AG20443 (cell line): ENCODE measurements around the gene AP2B1.
"Not testable (repeated sequence)": the region's sequence is repeated elsewhere in the genome, so short reads cannot be mapped to it uniquely, and the experiment has no call there.

Experiments used
- DNase-seq: peaks from one replicate; pipeline ENCODE4 v3.0.0; 2012; ENCODE audit warnings: low spot score, mixed read lengths

Gene AP2B1

DNA sequence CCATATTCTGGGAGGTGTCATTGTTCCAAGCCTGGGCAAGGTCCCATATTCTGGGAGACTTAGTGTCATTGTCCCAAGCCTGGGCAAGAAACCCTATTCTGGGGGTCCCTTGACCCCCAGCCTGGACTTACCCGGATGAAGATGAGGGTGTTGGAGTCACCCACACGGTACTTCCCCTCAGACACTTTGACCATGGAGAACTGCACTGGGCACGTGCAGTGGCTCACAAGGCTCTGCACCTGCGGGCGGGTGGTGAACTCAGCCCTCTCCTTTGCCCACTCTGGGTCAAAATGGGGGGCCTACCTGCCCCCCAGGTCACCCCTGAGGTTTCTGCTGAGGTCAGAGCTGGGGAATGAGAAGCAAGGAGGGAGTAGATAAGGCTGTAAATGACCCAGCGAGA lies 161.9 kb downstream of the AP2B1 start:
- no peak for DNase-seq

DNA sequence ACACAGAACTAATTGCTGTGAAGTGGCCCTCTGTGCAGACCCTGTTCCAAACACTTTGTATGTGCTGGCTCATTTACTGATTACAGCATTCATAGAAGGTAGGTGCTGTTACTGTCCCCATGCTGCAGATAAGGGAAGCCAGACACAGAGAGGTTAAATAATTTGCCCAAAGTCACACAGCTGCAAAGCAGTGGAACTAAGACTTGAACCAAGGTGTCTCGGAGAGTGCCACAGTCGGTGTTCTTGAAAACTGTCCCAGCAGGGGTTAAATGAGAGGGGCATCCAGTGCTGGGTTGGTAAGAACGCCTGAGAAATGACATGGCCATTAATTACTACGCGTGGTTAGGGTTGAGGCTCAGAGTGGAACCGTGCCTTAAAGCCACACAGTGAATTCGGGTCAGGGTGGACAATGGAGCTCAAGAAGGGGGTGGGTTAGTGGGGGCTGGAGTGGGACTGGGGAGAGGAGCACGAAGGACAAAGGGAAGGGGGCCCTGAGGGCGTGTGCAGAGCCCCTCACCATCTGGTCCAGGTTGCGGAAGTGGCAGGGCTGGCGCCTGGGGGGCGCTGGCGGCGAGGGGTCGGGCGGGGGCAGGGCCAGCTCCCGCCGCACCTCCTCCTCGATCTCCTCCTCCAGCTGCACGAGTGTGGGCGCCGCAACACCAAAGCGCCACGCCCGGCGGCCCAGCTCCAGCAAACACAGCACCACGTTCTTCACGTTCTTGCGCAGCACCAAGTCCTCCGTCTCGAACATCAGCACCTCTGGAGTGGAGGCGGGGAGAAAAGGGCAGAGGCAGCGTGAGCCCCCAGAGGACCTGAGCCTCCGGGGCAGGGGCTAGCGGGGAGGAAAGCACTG lies 162.7 kb downstream of the AP2B1 start:
- peak; percentile 69 for DNase-seq

DNA sequence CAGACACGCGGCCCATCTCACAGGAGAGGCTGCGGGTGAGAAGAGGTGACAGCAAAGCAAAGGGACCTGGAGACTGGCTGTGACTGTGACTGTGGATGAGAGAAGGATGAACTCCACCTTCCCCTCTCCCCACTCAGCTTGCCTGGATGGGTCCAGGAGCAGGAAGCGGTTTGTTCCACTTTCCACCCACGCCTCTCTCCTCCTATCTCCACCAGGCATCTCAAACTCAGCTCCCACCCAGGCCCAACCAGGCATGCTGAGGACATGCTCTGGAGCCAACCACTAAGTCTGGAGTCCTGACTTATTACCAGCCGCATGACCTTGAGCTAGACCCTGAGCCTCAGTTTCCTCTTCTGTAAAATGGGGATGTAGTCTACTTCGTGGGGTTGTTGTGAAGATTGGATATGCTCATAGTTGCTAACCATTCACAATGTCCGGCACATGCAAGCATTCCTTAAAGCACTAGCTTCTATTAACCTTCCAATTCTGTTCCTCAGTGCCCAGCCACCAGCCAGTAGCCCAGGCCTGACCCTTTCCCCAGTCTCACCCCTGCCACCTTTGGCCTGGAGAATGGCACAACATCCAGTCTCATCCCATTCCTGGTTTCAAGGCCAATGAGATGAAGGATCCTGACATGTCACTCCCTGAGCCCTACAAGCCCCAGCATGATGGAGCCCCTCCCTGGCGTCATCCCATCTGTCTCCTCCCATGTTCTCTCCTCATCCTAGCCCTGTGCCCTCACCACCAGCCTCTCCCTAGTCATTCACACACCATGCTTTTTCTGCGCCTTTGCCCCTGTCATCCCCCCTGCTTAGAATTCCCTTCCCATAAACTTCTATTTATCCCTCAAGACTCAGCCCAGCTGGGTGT lies 163.6 kb downstream of the AP2B1 start:
- DNase-seq = no peak

DNA sequence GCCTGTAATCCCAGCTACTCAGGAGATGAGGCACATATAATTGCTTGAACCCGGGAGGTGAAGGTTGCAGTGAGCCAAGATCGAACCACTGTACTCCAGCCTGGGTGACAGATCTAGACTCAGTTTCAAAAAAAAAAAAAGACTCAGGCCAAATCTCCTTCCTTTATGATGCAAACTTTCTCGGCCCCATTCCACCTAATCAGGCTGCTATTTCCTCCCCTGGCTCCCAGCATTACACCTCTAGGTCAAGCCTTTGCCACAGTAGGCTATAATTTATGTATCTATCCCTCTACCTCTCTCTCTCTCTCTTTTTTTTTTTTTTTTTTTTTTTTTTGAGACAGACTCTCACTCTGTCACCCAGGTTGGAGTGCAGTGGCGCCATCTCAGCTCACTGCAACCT lies 164.4 kb downstream of the AP2B1 start:
- DNase-seq = not testable (repeated sequence)

DNA sequence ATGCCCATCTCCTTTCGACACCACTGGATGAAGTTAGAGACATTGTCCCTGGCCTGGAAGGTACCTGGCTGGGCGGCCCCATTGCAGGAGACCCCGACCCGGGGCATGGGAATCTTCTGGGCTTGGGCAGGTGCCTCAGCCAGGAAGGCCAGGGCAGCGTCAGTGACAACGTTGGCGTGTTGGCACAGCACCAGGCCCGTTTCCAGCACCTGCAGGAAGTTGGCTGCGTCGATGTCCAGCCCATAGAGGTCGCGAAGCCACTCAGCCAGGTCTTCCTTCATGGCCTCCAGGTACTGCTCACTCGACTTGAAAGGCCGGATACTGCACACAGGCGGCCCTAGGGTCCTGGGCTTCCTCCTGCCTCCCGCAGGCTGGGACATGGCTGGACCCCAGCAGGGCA lies 165.3 kb downstream of the AP2B1 start:
- DNase-seq = no peak

DNA sequence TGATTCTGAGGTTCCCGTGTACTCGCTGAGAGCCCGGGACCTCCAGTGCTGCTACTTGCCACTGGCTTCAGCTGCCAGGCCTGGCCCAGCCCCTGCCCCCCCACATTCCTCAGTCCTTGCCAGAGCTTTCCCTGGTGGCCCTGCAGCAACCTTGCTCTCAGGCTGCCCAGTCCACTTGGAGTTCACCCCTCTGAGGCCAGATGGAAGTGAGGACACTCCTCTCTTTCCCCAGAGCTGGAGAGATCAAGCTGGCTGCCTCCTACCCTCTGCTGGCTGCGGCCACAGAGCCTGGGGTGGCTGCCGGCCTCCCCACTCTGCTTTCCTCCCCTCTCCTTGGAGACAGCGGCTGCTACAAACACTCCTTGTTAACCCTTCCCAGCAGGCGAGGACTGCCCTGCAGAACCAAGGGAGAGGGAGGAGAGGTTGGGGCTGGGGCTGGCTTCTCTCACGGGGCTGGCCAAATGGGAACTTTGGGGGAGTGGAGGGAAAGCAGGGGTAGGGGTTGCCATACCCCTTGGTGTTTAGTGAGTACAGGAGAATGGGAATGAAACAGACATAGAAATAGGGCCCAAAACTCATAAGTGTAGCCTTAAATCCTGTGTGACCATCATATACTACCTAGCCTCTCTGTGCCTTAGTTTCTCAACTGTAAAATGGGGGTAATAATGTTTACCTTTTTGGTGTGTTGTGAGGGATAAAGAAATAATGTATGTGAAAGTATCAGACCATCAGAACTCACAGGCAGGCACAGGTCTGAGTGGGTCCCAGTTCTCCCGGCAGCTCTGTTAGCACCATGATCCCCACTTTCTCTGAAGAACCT lies 166.0 kb downstream of the AP2B1 start, which contains the start of gene GAS2L2:
Gene GAS2L2, minus strand, starts transcription at position 295 of the 820 bp plus-strand sequence. CDS start 389 bp downstream, outside the sequence.
- peak; percentile 41 for DNase-seq

DNA sequence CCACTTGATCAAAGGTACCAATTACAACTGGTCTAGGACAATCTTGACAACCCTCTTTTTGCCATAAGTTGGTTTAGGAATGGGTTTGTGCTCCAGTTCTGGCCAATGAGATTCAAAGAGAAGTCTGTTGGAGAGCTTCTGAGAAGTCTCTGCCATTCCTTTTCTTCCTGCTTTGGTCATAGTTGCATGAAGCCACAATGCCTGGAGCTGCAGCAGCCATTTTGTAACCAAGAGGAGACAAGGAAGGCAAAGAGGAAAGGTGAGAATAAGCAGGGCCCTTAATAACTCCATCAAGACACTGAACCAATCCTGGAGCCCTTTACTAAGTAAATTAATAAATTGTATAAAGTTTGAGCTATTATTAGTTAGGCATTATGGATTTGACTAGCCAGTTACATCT lies 170.1 kb downstream of the AP2B1 start:
- no peak for DNase-seq

DNA sequence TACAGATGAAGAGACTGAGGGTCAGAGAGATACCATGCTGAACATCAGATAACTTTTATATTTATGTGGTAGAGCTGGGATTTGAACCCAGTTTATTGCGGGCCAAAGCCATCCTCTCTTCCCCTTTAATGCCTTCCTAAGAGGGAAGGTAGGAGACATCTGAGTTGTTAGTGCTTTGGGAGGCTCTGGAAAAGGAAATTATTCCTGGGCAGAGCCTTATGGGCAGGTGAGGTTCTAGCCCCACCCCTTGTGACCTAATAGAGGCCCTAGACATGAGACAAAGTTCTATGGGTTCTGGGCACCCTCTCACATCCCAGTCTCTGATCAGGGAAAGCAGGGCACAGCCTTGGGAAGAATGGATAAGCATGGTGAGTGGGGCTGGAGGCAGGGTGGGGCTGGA lies 173.5 kb downstream of the AP2B1 start, which contains the start of gene C17orf50:
Gene C17orf50, plus strand, starts transcription at position 301 of the 400 bp plus-strand sequence. Its CDS starts 55 bp downstream, at position 356.
- DNase-seq = no peak

DNA sequence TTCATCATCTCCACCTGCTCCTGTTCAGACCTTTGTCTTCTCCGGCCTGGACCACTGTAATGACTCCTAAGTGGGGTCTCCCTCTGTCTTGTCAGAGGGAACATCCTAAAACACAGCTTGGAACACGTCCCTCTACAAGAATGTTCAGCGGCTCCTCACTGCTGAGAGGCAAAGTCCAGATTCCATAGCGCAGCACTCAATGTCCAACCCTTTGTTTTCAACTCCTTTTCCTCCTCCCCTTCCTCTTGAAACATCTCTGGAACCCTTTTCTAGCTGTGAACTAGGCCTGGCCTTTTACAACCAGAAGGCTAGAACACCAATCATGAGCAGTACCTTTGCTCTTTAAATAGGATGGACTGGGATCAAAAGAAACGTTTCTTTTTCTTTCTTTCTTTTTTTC lies 174.5 kb downstream of the AP2B1 start:
- DNase-seq = no peak

DNA sequence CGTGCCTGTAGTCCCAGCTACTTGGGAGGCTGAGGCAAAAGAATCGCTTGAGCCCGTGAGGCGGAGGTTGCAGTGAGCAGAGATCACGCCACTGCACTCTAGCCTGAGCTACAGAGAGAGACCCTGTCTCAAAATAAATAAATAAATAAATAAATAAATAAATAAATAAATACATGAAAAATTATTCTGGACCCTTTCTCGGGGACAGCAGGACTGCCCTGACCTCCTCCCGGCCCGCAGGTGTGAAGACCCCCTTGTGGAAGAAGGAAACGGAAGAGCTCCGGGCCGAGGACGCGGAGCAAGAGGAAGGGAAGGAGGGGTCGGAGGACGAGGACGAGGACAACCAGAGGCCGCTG lies 176.6 kb downstream of the AP2B1 start:
- DNase-seq = no peak

DNA sequence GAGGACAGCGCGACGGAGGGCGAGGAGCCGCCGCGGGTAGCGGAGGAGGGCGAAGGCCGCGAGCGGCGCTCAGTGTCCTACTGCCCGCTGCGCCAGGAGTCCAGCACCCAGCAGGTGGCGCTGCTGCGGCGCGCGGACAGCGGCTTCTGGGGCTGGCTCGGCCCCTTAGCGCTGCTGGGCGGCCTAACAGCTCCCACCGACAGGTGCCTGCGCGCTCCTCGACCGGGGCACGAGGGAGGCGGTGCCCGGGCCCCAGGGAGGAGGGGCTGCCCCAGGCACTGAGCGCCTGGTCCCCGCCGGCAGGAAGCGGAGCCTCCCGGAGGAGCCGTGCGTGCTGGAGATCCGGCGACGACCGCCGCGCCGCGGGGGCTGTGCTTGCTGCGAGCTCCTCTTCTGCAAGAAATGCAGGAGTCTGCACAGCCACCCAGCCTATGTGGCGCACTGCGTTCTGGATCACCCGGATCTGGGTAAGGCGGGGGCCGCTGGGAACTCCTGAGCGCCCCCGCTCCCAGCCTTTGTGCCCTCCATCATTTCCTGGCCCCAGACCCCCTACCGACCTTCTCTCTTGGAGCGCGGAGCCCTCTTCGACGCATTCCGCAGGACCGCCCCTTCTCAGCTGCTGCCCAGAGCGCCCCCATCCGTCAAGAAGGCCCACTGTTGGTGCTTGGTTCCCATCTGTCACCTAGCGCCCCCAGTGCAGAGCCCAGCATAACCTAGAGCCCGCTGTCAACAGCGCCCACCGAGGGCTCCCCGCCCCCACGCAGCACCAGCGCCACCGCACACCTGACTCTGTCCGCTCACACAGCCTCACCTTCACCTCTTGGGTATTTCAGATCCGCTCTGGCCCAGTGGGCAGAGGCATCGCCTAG lies 177.2 kb downstream of the AP2B1 start:
- peak; percentile 96 for DNase-seq

DNA sequence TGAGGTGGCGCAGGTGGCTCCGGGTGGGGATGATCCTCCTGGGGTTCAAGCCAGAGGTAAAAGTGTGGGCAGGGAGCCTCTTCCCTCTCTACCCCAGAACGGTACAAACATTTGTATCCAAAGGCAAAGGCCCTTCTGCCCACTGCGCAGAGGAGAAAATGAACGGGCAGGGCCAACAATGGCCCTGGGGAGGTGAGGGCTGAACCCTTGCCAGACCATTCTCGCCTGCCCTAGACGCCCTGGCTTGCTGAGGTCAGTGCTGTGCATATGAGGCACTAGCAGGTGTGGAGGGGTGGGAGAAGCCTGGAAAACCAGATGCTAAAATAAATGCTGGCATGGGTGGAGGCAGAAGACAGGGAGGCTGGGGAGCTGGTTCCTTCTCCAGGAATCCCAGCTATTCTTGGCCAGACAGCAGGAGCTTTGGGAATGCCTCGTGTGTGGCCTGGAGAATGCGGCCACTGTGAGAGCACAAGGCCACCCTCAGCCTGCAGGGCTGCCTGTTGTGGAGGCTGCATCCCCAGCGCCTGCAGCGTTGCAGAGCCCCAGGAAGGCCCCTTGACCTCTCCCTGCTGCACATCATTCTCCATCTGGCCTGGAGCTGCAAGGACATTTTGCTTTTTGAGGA lies 178.1 kb downstream of the AP2B1 start:
- DNase-seq = no peak

DNA sequence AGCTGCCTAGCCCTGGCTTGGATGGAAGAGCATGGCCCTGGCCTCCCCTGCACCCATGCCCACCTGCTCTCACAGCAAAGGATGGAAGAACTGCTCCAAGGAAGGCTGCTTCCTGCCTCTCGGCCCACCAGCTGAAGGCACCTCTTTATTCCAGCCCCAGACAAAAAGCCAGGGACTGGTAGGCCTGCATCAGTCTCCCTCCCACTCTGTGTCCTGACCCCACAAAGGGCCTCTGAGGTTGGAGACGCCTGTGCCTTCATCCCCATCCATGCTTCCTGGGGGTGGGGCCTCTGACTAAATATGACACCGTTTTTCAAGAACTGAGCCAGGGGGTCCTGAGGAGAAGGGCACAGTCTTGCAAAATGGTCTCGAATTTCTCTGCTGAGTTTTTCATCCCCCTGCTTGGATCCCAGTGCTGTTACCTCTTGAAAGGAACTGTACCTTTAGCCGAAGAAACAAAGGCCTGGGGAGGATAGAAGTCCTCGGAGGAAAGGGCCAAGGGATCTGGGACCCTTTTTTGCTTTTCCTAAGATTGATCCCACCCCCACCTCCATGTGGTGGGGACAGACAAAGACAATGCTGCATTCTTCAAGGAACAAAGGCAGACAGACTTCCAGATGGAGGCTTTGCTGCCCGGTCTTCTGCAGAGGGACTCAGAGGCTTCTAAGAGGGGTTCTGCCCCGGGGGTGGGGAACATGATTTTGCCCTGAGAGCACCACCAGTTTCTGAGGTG lies 178.8 kb downstream of the AP2B1 start:
- no peak for DNase-seq

DNA sequence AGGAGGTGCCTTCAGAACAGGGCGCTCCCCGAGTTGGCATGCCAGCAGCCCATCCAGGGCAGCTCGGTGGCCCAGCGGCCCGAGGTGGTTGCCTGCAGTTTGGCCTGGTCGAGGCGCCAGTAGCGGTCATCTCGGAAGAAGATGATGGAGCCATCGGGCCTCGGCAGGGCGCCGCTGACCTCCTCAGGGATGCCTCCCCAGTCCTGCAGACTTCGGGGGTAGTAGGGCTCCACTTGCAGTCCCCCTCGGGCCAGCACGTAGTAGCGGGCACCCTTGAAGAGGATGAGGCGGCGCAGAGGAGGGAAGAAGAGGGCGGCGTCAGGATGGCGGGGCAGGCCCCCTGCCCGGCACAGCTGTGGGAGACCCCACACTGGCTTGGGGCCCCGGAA lies 179.4 kb downstream of the AP2B1 start:
- DNase-seq = no peak

DNA sequence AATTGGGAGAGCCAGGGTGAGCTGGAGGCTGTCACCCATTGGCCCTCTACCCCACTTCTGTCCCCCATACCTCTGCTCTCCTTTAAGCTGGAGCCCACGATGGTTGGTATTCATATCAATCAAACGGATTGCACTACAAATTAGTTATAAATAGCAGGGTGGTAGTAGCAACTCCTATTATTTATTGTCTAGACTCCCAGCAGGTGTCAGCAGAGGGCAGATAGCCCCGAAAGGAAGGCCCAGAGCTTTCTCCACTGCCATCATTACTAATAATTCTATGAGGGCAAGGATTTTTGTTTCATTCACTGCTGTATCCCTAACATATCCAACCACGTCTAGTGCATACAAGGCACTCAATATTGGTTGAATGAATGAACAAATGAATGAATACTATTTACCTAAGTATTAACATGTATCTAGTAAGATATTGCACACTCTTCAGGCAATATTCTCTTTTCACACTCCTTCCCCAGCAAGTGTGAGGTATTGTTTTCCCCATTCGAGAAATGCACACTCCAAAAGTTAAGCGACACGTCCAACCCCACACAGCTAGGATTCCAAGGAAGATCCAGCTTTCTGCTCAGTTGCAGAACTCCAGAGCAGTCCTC lies 179.9 kb downstream of the AP2B1 start:
- DNase-seq = peak; percentile 79

DNA sequence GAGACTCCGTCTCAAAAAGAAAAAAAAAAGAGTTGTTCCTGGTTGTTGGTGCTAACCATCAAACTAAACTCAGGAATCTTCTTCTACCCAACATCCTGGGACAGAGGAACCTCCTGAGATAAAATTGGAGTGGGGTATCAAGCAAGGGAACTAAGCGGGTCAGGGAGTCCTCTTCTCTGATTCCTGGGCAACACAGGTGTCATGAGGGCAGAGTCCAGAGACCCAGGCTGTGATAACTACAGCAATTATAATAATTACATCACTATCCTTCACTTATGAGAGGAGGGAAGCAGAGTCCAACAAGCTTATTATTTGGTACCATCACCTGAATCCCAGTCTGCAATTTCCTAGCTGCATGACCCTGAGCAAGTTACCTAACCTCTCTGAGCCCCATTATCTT lies 181.7 kb downstream of the AP2B1 start:
- no peak for DNase-seq

DNA sequence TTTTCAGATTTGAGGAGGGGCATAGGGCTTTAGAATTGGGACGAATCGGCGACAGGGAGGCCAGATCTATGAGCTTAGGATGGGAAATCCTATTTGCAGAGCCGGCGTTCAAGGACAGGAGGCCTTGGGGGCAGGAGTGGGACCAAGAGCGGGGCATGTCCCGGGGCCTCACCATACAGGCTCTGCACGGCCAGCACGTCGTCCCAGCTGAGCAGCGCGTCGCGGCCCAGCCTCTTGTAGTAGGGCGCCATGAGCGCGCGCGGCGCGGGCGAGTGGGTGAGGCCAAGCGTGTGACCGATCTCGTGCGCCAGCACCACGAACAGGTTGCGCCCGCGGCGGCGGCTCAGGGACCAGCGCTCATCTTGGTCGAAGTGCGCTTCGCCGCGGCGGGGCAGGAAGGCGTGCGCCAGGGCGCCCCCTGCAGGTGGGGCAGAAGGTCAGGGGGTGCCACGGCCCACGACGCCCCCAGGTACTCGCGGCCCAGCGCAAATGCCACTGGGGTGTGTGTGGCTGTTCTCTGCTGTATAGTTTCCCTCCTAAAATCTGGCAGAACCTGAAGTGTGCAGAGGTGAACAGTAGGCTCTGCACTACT lies 182.9 kb downstream of the AP2B1 start:
- DNase-seq = no peak

DNA sequence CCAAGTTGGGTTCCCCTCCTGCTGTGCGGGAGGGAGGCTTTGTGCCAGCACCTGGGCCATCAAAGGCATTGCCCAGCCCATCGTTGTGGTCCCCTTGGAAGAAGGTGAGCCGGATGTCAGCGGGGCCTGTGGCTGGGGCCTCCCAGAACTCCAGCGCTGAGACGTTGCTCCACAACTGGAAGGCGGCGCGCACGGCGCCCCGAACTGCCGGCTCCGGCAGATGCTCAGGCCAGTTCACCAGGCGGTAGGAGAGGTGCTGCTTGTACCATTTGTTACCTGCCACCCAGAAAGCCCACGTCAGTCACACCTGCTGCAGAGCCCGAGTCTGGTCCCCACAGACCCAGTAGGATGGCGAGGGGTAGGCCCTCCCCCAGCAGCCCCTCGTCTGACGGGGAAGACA lies 186.0 kb downstream of the AP2B1 start:
- no peak for DNase-seq
